Right atrium auricular region (tissue), 2 donors: ENCODE data around the gene MZT2B. TPM values are rescaled to one million over a fixed set of nuclear protein-coding genes. Genes with fewer than 3 reads are reported as not detected.
A peak's percentile ranks its signal among the peaks of the same experiment; 100 is the strongest.
"Not testable (repeated sequence)": the region's sequence is repeated elsewhere in the genome, so short reads cannot be mapped to it uniquely, and the experiment has no call there.

ENCODE experiments used
- DNase-seq: peaks from one replicate; pipeline ENCODE4 v3.0.0-alpha.2; 2019; ENCODE audit warnings: low spot score
- H3K27ac ChIP-seq, 2 donors: fragments of 200-600 bp; sonication (generic); 1 replicate in 1 of 2; 2 replicates in 1 of 2; pipeline ENCODE4 v1.5.1; 2016 to 2019
- H3K27me3 ChIP-seq, 2 donors: fragments of 200-600 bp; sonication (generic); one replicate each; pipeline versions ENCODE4 v1.5.1 to v1.6.0; 2017 to 2019
- H3K36me3 ChIP-seq: fragments of 200-600 bp; sonication (generic); one replicate; pipeline ENCODE4 v1.5.1; 2016
- H3K4me1 ChIP-seq, 2 donors: fragments of 200-600 bp; sonication (generic); one replicate each; pipeline versions ENCODE4 v1.5.1 to v1.6.0; 2017 to 2019
- H3K4me3 ChIP-seq, 2 donors: fragments of 200-600 bp; sonication (generic); 1 replicate in 1 of 2; 2 replicates in 1 of 2; pipeline ENCODE4 v1.5.1; 2017 to 2019; ENCODE audit warnings: mild to moderate bottlenecking in 1 of 2, moderate library complexity in 1 of 2
- H3K9me3 ChIP-seq, 2 donors: fragments of 200-600 bp; sonication (generic); one replicate each; pipeline ENCODE4 v1.5.1; 2019
- CTCF ChIP-seq, 2 donors: fragments of 200-600 bp; sonication (generic); IDR thresholded peaks; one replicate each; pipeline ENCODE4 v1.5.1; 2019; ENCODE audit warnings: antibody characterized with exemption in 2 of 2
- total RNA-seq, 2 donors: library from RNA; depleted of rRNA; stranded (reverse); fragments of >200 nt; gene quantifications; one replicate each; pipeline ENCODE4 v1.1.0, GENCODE V29; 2016

The MZT2B gene
- 100 to 1,000 TPM; 104 to 157 TPM for total RNA-seq

- H3K36me3 ChIP-seq, H3K9me3 ChIP-seq, H3K27me3 ChIP-seq: not testable (repeated sequence)
- TF ChIP-seq CTCF (IDR thresholded peaks at IDR 0.05): peak; percentile 84 to 88
- Histone ChIP-seq H3K4me3 (peak within 1 kb of the TSS; percentile 97 to 99), H3K4me1 (peaks cover 0 to 26% of the 10 kb centered on the region in 2 donors), H3K27ac (peak within 1 kb of the TSS; percentile 89 to 95)
- DNase-seq: peak; percentile 75
Measured at GRCh38 chr2:130181880-130182682, at the start of gene MZT2B. MZT2B (plus strand) TSS chr2:130182262; CDS start chr2:130182283, 21 bp downstream.

- no peak overlapping the region for H3K4me3 ChIP-seq
- H3K36me3 ChIP-seq: no peaks in the 10 kb centered on the region
- no peak overlapping the region for H3K27ac ChIP-seq
- no peak for DNase-seq
- no peaks in the 10 kb centered on the region for H3K4me1 ChIP-seq
- no peaks in the 10 kb centered on the region for H3K9me3 ChIP-seq
- no peaks in the 10 kb centered on the region for H3K27me3 ChIP-seq
- TF ChIP-seq CTCF (IDR thresholded peaks at IDR 0.05): no peak
Measured at GRCh38 chr2:130135692-130136541, 46.1 kb upstream of the MZT2B start.

GRCh38 chr2:130136546-130136945 lies 45.5 kb upstream of the MZT2B start:
- H3K36me3 ChIP-seq, DNase-seq, H3K27ac ChIP-seq, H3K9me3 ChIP-seq, H3K4me1 ChIP-seq, H3K27me3 ChIP-seq, H3K4me3 ChIP-seq: not testable (repeated sequence)

GRCh38 chr2:130137118-130137517 lies 44.9 kb upstream of the MZT2B start:
- DNase-seq, H3K36me3 ChIP-seq, H3K27me3 ChIP-seq, H3K4me3 ChIP-seq, H3K9me3 ChIP-seq, H3K27ac ChIP-seq, H3K4me1 ChIP-seq: not testable (repeated sequence)

- not testable (repeated sequence) for H3K4me1 ChIP-seq, H3K9me3 ChIP-seq, H3K36me3 ChIP-seq, DNase-seq, H3K4me3 ChIP-seq, H3K27ac ChIP-seq, H3K27me3 ChIP-seq
Measured at GRCh38 chr2:130138326-130138725, 43.7 kb upstream of the MZT2B start.

GRCh38 chr2:130138841-130139251 lies 43.2 kb upstream of the MZT2B start:
- DNase-seq, H3K9me3 ChIP-seq, H3K36me3 ChIP-seq, H3K4me3 ChIP-seq, H3K27me3 ChIP-seq, H3K4me1 ChIP-seq, H3K27ac ChIP-seq: not testable (repeated sequence)

- not testable (repeated sequence) for DNase-seq, H3K36me3 ChIP-seq, H3K9me3 ChIP-seq, H3K27ac ChIP-seq, H3K27me3 ChIP-seq, H3K4me1 ChIP-seq, H3K4me3 ChIP-seq
Measured at GRCh38 chr2:130139331-130140280, 42.5 kb upstream of the MZT2B start.

GRCh38 chr2:130140516-130140915 lies 41.5 kb upstream of the MZT2B start:
- not testable (repeated sequence) for DNase-seq, H3K4me1 ChIP-seq, H3K27me3 ChIP-seq, H3K9me3 ChIP-seq, H3K4me3 ChIP-seq, H3K27ac ChIP-seq, H3K36me3 ChIP-seq

- DNase-seq, H3K27me3 ChIP-seq, H3K9me3 ChIP-seq, H3K36me3 ChIP-seq, H3K4me1 ChIP-seq, H3K4me3 ChIP-seq, H3K27ac ChIP-seq: not testable (repeated sequence)
Measured at GRCh38 chr2:130141002-130141401, 41.1 kb upstream of the MZT2B start.

- not testable (repeated sequence) for H3K4me1 ChIP-seq, H3K4me3 ChIP-seq, H3K27me3 ChIP-seq, H3K27ac ChIP-seq, H3K36me3 ChIP-seq, DNase-seq, H3K9me3 ChIP-seq
Measured at GRCh38 chr2:130141645-130142370, 40.3 kb upstream of the MZT2B start.
